Measurements from ENCODE around the gene QRICH2. TPM values are rescaled to one million over a fixed set of nuclear protein-coding genes. Genes with fewer than 3 reads are reported as not detected.

The QRICH2 gene
- total and polyA plus RNA-seq, 2 of the 4 experiments (the other 2 are of a cell fraction) = 4.3 to 4.8 TPM

GRCh38 chr17:76266244-76266938, 41.7 kb downstream of the QRICH2 start:
- Histone ChIP-seq H3K18ac (ENCODE audit: low read depth, low read length) (peak overlapping the region; percentile 30), H3K4ac (ENCODE audit: low read depth, low read length) (peak overlapping the region; percentile 96), H2BK20ac (ENCODE audit: low read depth, low read length) (no peak overlapping the region), H2AK5ac (ENCODE audit: low read depth, low read length) (peak overlapping the region; percentile 92), H3K27me3 (ENCODE audit: control insufficient read depth, insufficient read depth, low read length) (no peaks in the 10 kb centered on the region), H2AFZ (replicated peaks; ENCODE audit: low read length, poor library complexity) (peak overlapping the region; percentile 90), H3K9ac (ENCODE audit: low read depth, low read length) (peak overlapping the region; percentile 69), H3K23ac (ENCODE audit: low read depth, low read length) (peak overlapping the region; percentile 99), H3K9me3 (ENCODE audit: control insufficient read depth, insufficient read depth, low read length) (no peaks in the 10 kb centered on the region), H2BK120ac (ENCODE audit: low read depth, low read length) (peak overlapping the region; percentile 71; the same call in 1 of the 2 replicates), H3K4me3 (ENCODE audit: insufficient read depth, low read depth, low read length) (peak overlapping the region; percentile 100), H2AK9ac (replicated peaks; ENCODE audit: low read depth, low read length, poor library complexity) (peak overlapping the region; percentile 98), H3K56ac (ENCODE audit: extremely low read depth, insufficient read depth, low read length) (peak overlapping the region; percentile 93), H3K79me1 (ENCODE audit: low read depth in 1 of 2, low read length in 2 of 2) (peaks cover 32 to 57% of the 10 kb centered on the region in 2 experiments), H3K4me2 (ENCODE audit: low read depth, low read length) (peak overlapping the region; percentile 88), H2BK5ac (ENCODE audit: low read depth, low read length, poor library complexity, severe bottlenecking) (peak overlapping the region; percentile 88), H2BK15ac (ENCODE audit: low read depth, low read length) (peak overlapping the region; percentile 75; the same call in 1 of the 3 replicates), H3K36me3 (ENCODE audit: control insufficient read depth, insufficient read depth, low read length) (peaks cover 8% of the 10 kb centered on the region), H3K27ac (ENCODE audit: insufficient read depth, low read length) (peak overlapping the region; percentile 59), H3K14ac (replicated peaks; ENCODE audit: low read depth, low read length) (peak overlapping the region; percentile 99), H3K9me1 (ENCODE audit: insufficient read depth, low read length) (peaks cover 15% of the 10 kb centered on the region), H4K91ac (ENCODE audit: insufficient read depth, low read depth, low read length) (peak overlapping the region; percentile 96), H4K20me1 (ENCODE audit: insufficient read depth, low read length) (no peaks in the 10 kb centered on the region), H3K4me1 (ENCODE audit: control insufficient read depth, insufficient read depth, low read length) (peaks cover 10% of the 10 kb centered on the region), H4K8ac (ENCODE audit: low read depth in 2 of 2, low read length in 2 of 2) (peak overlapping the region; percentile 30 to 95), H4K5ac (ENCODE audit: low read depth, low read length) (peak overlapping the region; percentile 14; the same call in 1 of the 2 replicates)
- TF ChIP-seq USF2 (IDR thresholded peaks at IDR 0.05; ENCODE audit: low read depth, low read length) (no peak), MAZ (IDR thresholded peaks at IDR 0.05; ENCODE audit: borderline replicate concordance, low read depth, low read length) (no peak)
- DNase-seq = peak; percentile 30
- ChIA-PET POLR2A (ENCODE audit: unreplicated experiment) (no interaction called here), CTCF (no interaction called here)
- in situ Hi-C loops (cut with MboI; ENCODE audit: low sequenced_read_pairs) = no loop called here
- peak; percentile 6; the same call in 1 of the 2 replicates for ATAC-seq (ENCODE audit: low read depth)
- no TSS peak for BruUV-seq (replicated peaks)
- dilution Hi-C loops (cut with HindIII; ENCODE audit: low sequenced_read_pairs, unreplicated experiment) = no loop called here
- intact Hi-C loops (cut with micrococcal nuclease) = loop anchor here (5.0 kb wide), 1 partner anchor 129 kb away; no protein-coding TSS in a partner anchor
- no CpG with 5 or more reads among the region's 12 CpGs for WGBS, 2 experiments (ENCODE audit: extremely low coverage in 2 of 2, insufficient read length in 1 of 2)
